Pulmonary artery endothelial cell (primary cell): ENCODE results near the gene TUBGCP5. TPM values are rescaled to one million over a fixed set of nuclear protein-coding genes. Genes with fewer than 3 reads are reported as not detected.
A peak's percentile ranks its signal among the peaks of the same experiment; 100 is the strongest.
"Not testable (repeated sequence)": the region's sequence is repeated elsewhere in the genome, so short reads cannot be mapped to it uniquely, and the experiment has no call there.

Source experiments
- DNase-seq: peaks from one replicate; pipeline ENCODE4 v3.0.0-alpha.2; 2011; ENCODE audit warnings: low read depth, low spot score
- total RNA-seq: library from RNA; depleted of rRNA; stranded (reverse); fragments of >200 nt; gene quantifications from 2 replicates; pipeline ENCODE4 v1.2.3, GENCODE V29; 2014

The TUBGCP5 gene
- 17.5 and 23.3 TPM in 2 replicates for total RNA-seq

- peak; percentile 96 for DNase-seq
These were observed at the start of gene TUBGCP5 for GRCh38 chr15:23039143-23039916. Gene TUBGCP5 (minus strand): TSS chr15:23039569. CDS start chr15:23039543, 26 bp downstream.

- no peak for DNase-seq
These were observed 43.7 kb upstream of the TUBGCP5 start for GRCh38 chr15:23083115-23083514.

GRCh38 chr15:23081996-23082737 lies 42.8 kb upstream of the TUBGCP5 start:
- not testable (repeated sequence) for DNase-seq

GRCh38 chr15:23081271-23081670 lies 41.9 kb upstream of the TUBGCP5 start:
- DNase-seq: no peak

- DNase-seq: no peak
These were observed 40.4 kb upstream of the TUBGCP5 start for GRCh38 chr15:23079766-23080165.

- no peak for DNase-seq
These were observed 36.6 kb upstream of the TUBGCP5 start for GRCh38 chr15:23075927-23076326.

GRCh38 chr15:23074684-23075083 lies 35.3 kb upstream of the TUBGCP5 start:
- no peak for DNase-seq

- no peak for DNase-seq
These were observed 34.7 kb upstream of the TUBGCP5 start for GRCh38 chr15:23073890-23074646.

GRCh38 chr15:23072633-23073032 lies 33.3 kb upstream of the TUBGCP5 start:
- DNase-seq: no peak

GRCh38 chr15:23069496-23070166 lies 30.3 kb upstream of the TUBGCP5 start:
- DNase-seq: no peak

GRCh38 chr15:23067416-23067815 lies 28.0 kb upstream of the TUBGCP5 start:
- no peak for DNase-seq

- DNase-seq: no peak
These were observed 26.5 kb upstream of the TUBGCP5 start for GRCh38 chr15:23065836-23066235.

GRCh38 chr15:23064156-23064555 lies 24.8 kb upstream of the TUBGCP5 start:
- DNase-seq: no peak

- no peak for DNase-seq
These were observed 18.3 kb upstream of the TUBGCP5 start for GRCh38 chr15:23057707-23058106.

- DNase-seq: no peak
These were observed 15.9 kb upstream of the TUBGCP5 start for GRCh38 chr15:23055316-23055715.

GRCh38 chr15:23052522-23052921 lies 13.2 kb upstream of the TUBGCP5 start:
- DNase-seq: no peak

GRCh38 chr15:23050708-23051107 lies 11.3 kb upstream of the TUBGCP5 start:
- DNase-seq: no peak

GRCh38 chr15:23049984-23050628 lies 10.7 kb upstream of the TUBGCP5 start:
- DNase-seq: no peak

- not testable (repeated sequence) for DNase-seq
These were observed 9.4 kb upstream of the TUBGCP5 start for GRCh38 chr15:23048572-23049282.

GRCh38 chr15:23043987-23044386 lies 4.6 kb upstream of the TUBGCP5 start:
- not testable (repeated sequence) for DNase-seq
